SU-DHL-6 (cell line): ENCODE data around the gene GIMAP1.
"Not testable (repeated sequence)": the region's sequence is repeated elsewhere in the genome, so short reads cannot be mapped to it uniquely, and the experiment has no call there.

Experiments used
- H2AFZ ChIP-seq: fragments of 200-600 bp; sonication (generic); 2 replicates; pipeline ENCODE4 v1.6.1; 2014; ENCODE audit warnings: low read depth, mild to moderate bottlenecking, moderate library complexity, mixed read lengths, antibody characterized with exemption, low read length; ENCODE audit not compliant: severe bottlenecking
- H3F3A ChIP-seq: fragments of 200-600 bp; shearing (Covaris generic); 2 replicates; pipeline ENCODE4 v1.6.0; 2016; ENCODE audit warnings: antibody characterized with exemption, mild to moderate bottlenecking; ENCODE audit not compliant: insufficient read depth
- H3K27ac ChIP-seq: fragments of 200-600 bp; sonication (generic); 2 replicates; pipeline ENCODE4 v1.5.1; 2016; ENCODE audit warnings: low read depth, mild to moderate bottlenecking, low read length, moderate library complexity, mixed read lengths
- H3K27me3 ChIP-seq: fragments of 200-600 bp; sonication (generic), shearing (Covaris generic); 2 replicates; pipeline ENCODE4 v1.6.0; 2014; ENCODE audit warnings: mild to moderate bottlenecking, low read length
- H3K36me3 ChIP-seq: fragments of 200-600 bp; sonication (generic); 2 replicates; pipeline ENCODE4 v1.6.1; 2014; ENCODE audit warnings: mild to moderate bottlenecking, low read length, mixed read lengths
- H3K4me2 ChIP-seq: fragments of 300-600, 200-600 bp; shearing (Covaris generic), sonication (generic); 2 replicates; pipeline ENCODE4 v1.6.0; 2014; ENCODE audit warnings: low read length, low read depth, mild to moderate bottlenecking; ENCODE audit not compliant: poor library complexity, severe bottlenecking
- H3K4me3 ChIP-seq: fragments of 200-600 bp; sonication (generic); 2 replicates; pipeline ENCODE4 v1.5.1; 2014; ENCODE audit warnings: antibody characterized with exemption, low read length, mild to moderate bottlenecking, mixed read lengths; ENCODE audit not compliant: insufficient read depth, poor library complexity, severe bottlenecking
- H3K79me2 ChIP-seq: fragments of 200-600 bp; sonication (generic); 2 replicates; pipeline ENCODE4 v1.6.1; 2014; ENCODE audit warnings: mild to moderate bottlenecking, low read length, moderate library complexity; ENCODE audit not compliant: insufficient read depth
- H3K9ac ChIP-seq: fragments of 200-600 bp; sonication (generic); 2 replicates; pipeline ENCODE4 v1.7.0; 2014; ENCODE audit warnings: mild to moderate bottlenecking, low read length
- H3K9me2 ChIP-seq: fragments of 200-600 bp; sonication (generic); replicated peaks from 2 replicates; pipeline ENCODE4 v1.6.1; 2014; ENCODE audit warnings: low read length; ENCODE audit not compliant: insufficient read depth
- H3K9me3 ChIP-seq: fragments of 200-600 bp; sonication (generic); 2 replicates; pipeline ENCODE4 v1.6.1; 2014; ENCODE audit warnings: low read length, mixed read lengths; ENCODE audit not compliant: insufficient read depth
- H4K20me1 ChIP-seq: fragments of 200-600 bp; sonication (generic); 2 replicates; pipeline ENCODE4 v1.6.1; 2014; ENCODE audit warnings: low read depth, mild to moderate bottlenecking, antibody characterized with exemption, low read length, moderate library complexity, mixed read lengths
- CTCF ChIP-seq: fragments of 200-600 bp; sonication (generic); IDR thresholded peaks from one replicate; pipeline ENCODE4 v1.5.1; 2017; ENCODE audit warnings: antibody characterized with exemption, mild to moderate bottlenecking, low read length, moderate library complexity; ENCODE audit not compliant: insufficient read depth, poor library complexity, severe bottlenecking
- EZH2phosphoT487 ChIP-seq: fragments of 200-600 bp; sonication (generic), shearing (Covaris generic); conservative IDR thresholded peaks from 2 replicates; pipeline ENCODE4 v1.6.1; 2018; ENCODE audit warnings: mild to moderate bottlenecking, antibody characterized with exemption, low read length, moderate library complexity, mixed read lengths

The GIMAP1 gene

GRCh38 chr7:150675714-150676113 is 40.7 kb upstream of the GIMAP1 start:
- H3K27me3 ChIP-seq = no peaks in the 10 kb centered on the region

GRCh38 chr7:150676276-150676675 is 40.1 kb upstream of the GIMAP1 start:
- H3K4me3 ChIP-seq, H3K27me3 ChIP-seq, H3F3A ChIP-seq, H3K4me2 ChIP-seq, H2AFZ ChIP-seq, H3K9ac ChIP-seq, H3K79me2 ChIP-seq, H3K9me3 ChIP-seq, H3K9me2 ChIP-seq, H4K20me1 ChIP-seq, H3K27ac ChIP-seq, H3K36me3 ChIP-seq: not testable (repeated sequence)

More at GRCh38 chr7:150675714-150676113, 40.7 kb upstream of the GIMAP1 start:
- Histone ChIP-seq H3K27ac (no peak overlapping the region), H3K9me3 (no peaks in the 10 kb centered on the region), H3K4me2 (no peak overlapping the region), H4K20me1 (no peaks in the 10 kb centered on the region), H3F3A (no peaks in the 10 kb centered on the region), H2AFZ (no peak overlapping the region), H3K9ac (no peak overlapping the region), H3K4me3 (no peak overlapping the region), H3K9me2 (no peaks in the 10 kb centered on the region), H3K79me2 (no peaks in the 10 kb centered on the region), H3K36me3 (no peaks in the 10 kb centered on the region)
- TF ChIP-seq EZH2phosphoT487 = no peak
- TF ChIP-seq CTCF = no peak

GRCh38 chr7:150676854-150677253 is 39.6 kb upstream of the GIMAP1 start:
- H3K27me3 ChIP-seq, H3K4me3 ChIP-seq, H3K9me3 ChIP-seq, H3K4me2 ChIP-seq, H3K9ac ChIP-seq, H4K20me1 ChIP-seq, H3K9me2 ChIP-seq, H3F3A ChIP-seq, H3K36me3 ChIP-seq, H2AFZ ChIP-seq, H3K27ac ChIP-seq, H3K79me2 ChIP-seq: not testable (repeated sequence)

- not testable (repeated sequence) for H4K20me1 ChIP-seq, H3K27ac ChIP-seq, H3K9me3 ChIP-seq, H3K27me3 ChIP-seq, H3F3A ChIP-seq, H3K9ac ChIP-seq, H3K36me3 ChIP-seq, H2AFZ ChIP-seq, H3K4me2 ChIP-seq, H3K4me3 ChIP-seq, H3K9me2 ChIP-seq, H3K79me2 ChIP-seq
These were observed 37.8 kb upstream of the GIMAP1 start for GRCh38 chr7:150678601-150679000.

- not testable (repeated sequence) for H3K27ac ChIP-seq, H4K20me1 ChIP-seq, H3K9me3 ChIP-seq, H3K9me2 ChIP-seq, H3K79me2 ChIP-seq, H3F3A ChIP-seq, H3K36me3 ChIP-seq, H3K27me3 ChIP-seq, H3K4me3 ChIP-seq, H3K4me2 ChIP-seq, H3K9ac ChIP-seq, H2AFZ ChIP-seq
These were observed 36.0 kb upstream of the GIMAP1 start for GRCh38 chr7:150680364-150680763.
